ENCODE data around the gene MFSD1. TPM values are rescaled to one million over a fixed set of nuclear protein-coding genes. Genes with fewer than 3 reads are reported as not detected.

The MFSD1 gene
- total and polyA plus RNA-seq, 2 donors (not counting 1 experiment from before 2014, with no cell fraction given), result 16.4 to 31.8 TPM

DNA sequence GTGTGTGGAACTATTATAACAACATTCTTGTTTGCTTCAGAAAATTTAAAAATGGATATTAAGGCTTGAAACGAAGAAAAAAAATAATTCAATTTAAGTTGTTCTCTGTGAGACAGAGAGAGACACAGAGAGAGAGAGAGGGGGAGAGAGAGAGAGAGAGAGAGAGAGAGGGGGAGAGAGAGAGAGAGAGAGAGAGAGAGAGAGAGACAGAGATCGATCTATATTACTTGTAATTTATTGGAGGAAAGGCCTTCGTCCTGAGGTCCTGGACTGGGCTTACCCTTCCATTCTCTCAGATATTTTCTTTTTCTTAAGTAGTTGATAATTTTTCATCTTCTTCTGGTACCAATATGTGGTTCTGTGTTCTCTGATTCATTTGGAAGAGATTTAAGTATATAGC, 25.9 kb downstream of the MFSD1 start:
- TF ChIP-seq EZH2 (IDR thresholded peaks at IDR 0.05; ENCODE audit: borderline replicate concordance, insufficient read depth, low read depth, low read length, poor library complexity, severe bottlenecking), result no peak
- TF ChIP-seq, protein P1, sequence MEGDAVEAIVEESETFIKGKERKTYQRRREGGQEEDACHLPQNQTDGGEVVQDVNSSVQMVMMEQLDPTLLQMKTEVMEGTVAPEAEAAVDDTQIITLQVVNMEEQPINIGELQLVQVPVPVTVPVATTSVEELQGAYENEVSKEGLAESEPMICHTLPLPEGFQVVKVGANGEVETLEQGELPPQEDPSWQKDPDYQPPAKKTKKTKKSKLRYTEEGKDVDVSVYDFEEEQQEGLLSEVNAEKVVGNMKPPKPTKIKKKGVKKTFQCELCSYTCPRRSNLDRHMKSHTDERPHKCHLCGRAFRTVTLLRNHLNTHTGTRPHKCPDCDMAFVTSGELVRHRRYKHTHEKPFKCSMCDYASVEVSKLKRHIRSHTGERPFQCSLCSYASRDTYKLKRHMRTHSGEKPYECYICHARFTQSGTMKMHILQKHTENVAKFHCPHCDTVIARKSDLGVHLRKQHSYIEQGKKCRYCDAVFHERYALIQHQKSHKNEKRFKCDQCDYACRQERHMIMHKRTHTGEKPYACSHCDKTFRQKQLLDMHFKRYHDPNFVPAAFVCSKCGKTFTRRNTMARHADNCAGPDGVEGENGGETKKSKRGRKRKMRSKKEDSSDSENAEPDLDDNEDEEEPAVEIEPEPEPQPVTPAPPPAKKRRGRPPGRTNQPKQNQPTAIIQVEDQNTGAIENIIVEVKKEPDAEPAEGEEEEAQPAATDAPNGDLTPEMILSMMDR (IDR thresholded peaks at IDR 0.05), result no peak
- Histone ChIP-seq H3K4me2 (replicated peaks; ENCODE audit: low read depth, low read length, poor library complexity, severe bottlenecking) (no peak overlapping the region), H3K4me3 (ENCODE audit: control extremely low read depth in 1 of 5, extremely low read depth in 1 of 5, insufficient read depth in 1 of 5, low read depth in 2 of 5, low read length in 4 of 5) (no peak overlapping the region), H3K27me3 (replicated peaks in 1 of 4; ENCODE audit: control extremely low read depth in 1 of 4, control insufficient read depth in 3 of 4, insufficient read depth in 4 of 4, low read length in 3 of 4) (no peaks in the 10 kb centered on the region), H4K20me1 (ENCODE audit: control insufficient read depth, insufficient read depth, low read length, poor library complexity, severe bottlenecking) (no peaks in the 10 kb centered on the region), H3K9ac (ENCODE audit: low read length) (no peak overlapping the region), H2AFZ (ENCODE audit: insufficient read depth, low read depth, low read length, poor library complexity, severe bottlenecking) (no peak overlapping the region), H3K9me3 (ENCODE audit: control extremely low read depth in 1 of 3, control insufficient read depth in 2 of 3, insufficient read depth in 1 of 3, low read length in 2 of 3) (no peaks in the 10 kb centered on the region), H3K36me3 (replicated peaks in 1 of 2; ENCODE audit: control extremely low read depth in 1 of 2, control insufficient read depth in 1 of 2, extremely low read depth in 1 of 2, insufficient read depth in 2 of 2, low read length in 1 of 2) (peaks cover 14 to 56% of the 10 kb centered on the region in 2 experiments), H3K4me1 (ENCODE audit: control insufficient read depth in 2 of 2, insufficient read depth in 2 of 2, low read length in 2 of 2) (no peaks in the 10 kb centered on the region), H3K79me2 (ENCODE audit: control insufficient read depth, insufficient read depth, low read length) (no peaks in the 10 kb centered on the region), H3K27ac (ENCODE audit: low read length in 2 of 2) (no peak overlapping the region)
- Mint-ChIP-seq H3K4me1 (no peaks in the 10 kb centered on the region), H3K27ac (no peak overlapping the region), H3K9me3 (ENCODE audit: insufficient read depth) (no peaks in the 10 kb centered on the region), H3K4me3 (no peak overlapping the region), H3K27me3 (no peaks in the 10 kb centered on the region)
- CTCF ChIA-PET, result interaction anchor here (0.9 kb wide), 1 partner anchor 17 kb away, joined by 3 read pairs; no protein-coding TSS in a partner anchor
- intact Hi-C loops (cut with micrococcal nuclease), result no loop called here
- ATAC-seq (ENCODE audit: low read depth) (no peak), DNase-seq (no peak)
- POLR2A ChIA-PET, result no interaction called here
- WGBS (ENCODE audit: insufficient coverage), result 100% methylated on average over 1 of the region's 3 CpGs

DNA sequence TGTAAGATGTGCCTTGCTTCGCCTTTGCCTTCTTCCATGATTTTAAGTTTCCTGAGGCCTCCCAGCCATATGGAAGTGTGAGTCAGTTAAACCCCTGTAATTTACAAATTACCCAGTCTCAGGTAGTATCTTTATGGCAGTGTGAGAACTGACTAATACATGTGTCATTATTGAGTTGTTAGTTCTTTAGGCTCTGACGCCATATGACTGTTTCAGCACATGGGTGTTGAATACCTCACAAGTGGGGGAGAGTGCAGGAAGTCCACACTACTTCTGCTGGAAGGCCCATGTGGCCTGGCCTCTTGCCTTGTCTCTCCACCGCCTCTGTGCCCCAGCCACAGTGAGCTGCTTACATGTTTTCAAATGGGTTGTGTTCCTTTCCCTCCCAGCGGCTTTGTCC, 28.5 kb downstream of the MFSD1 start:
- 100% methylated on average over 3 of the region's 4 CpGs for WGBS (ENCODE audit: insufficient coverage)
- no peaks in the 10 kb centered on the region for H3K4me1 ChIP-seq (ENCODE audit: control insufficient read depth in 2 of 2, insufficient read depth in 2 of 2, low read length in 2 of 2)
- intact Hi-C loops (cut with micrococcal nuclease), result no loop called here
- no peak overlapping the region for H3K9ac ChIP-seq (ENCODE audit: low read length)
- H3K4me2 ChIP-seq (replicated peaks; ENCODE audit: low read depth, low read length, poor library complexity, severe bottlenecking), result no peak overlapping the region
- no peak for DNase-seq
- TF ChIP-seq, protein P1 (IDR thresholded peaks at IDR 0.05), result no peak
- TF ChIP-seq EZH2 (IDR thresholded peaks at IDR 0.05; ENCODE audit: borderline replicate concordance, insufficient read depth, low read depth, low read length, poor library complexity, severe bottlenecking), result no peak
- H3K9me3 Mint-ChIP-seq (ENCODE audit: insufficient read depth), result no peaks in the 10 kb centered on the region
- no peak for ATAC-seq (ENCODE audit: low read depth)
- H3K4me1 Mint-ChIP-seq, result no peaks in the 10 kb centered on the region
- no peak overlapping the region for H2AFZ ChIP-seq (ENCODE audit: insufficient read depth, low read depth, low read length, poor library complexity, severe bottlenecking)
- H3K27me3 ChIP-seq (replicated peaks in 1 of 4; ENCODE audit: control extremely low read depth in 1 of 4, control insufficient read depth in 3 of 4, insufficient read depth in 4 of 4, low read length in 3 of 4), result no peaks in the 10 kb centered on the region
- H3K79me2 ChIP-seq (ENCODE audit: control insufficient read depth, insufficient read depth, low read length), result no peaks in the 10 kb centered on the region
- no peaks in the 10 kb centered on the region for H4K20me1 ChIP-seq (ENCODE audit: control insufficient read depth, insufficient read depth, low read length, poor library complexity, severe bottlenecking)
- CTCF ChIA-PET, result interaction anchor here (2.1 kb wide), 1 partner anchor 11 kb away, joined by 8 read pairs; no protein-coding TSS in a partner anchor
- no peaks in the 10 kb centered on the region for H3K9me3 ChIP-seq (ENCODE audit: control extremely low read depth in 1 of 3, control insufficient read depth in 2 of 3, insufficient read depth in 1 of 3, low read length in 2 of 3)
- no peak overlapping the region for H3K27ac ChIP-seq (ENCODE audit: low read length in 2 of 2)
- H3K27ac Mint-ChIP-seq, result no peak overlapping the region
- H3K27me3 Mint-ChIP-seq, result no peaks in the 10 kb centered on the region
- peaks cover 3 to 29% of the 10 kb centered on the region in 2 experiments for H3K36me3 ChIP-seq (replicated peaks in 1 of 2; ENCODE audit: control extremely low read depth in 1 of 2, control insufficient read depth in 1 of 2, extremely low read depth in 1 of 2, insufficient read depth in 2 of 2, low read length in 1 of 2)
- no peak overlapping the region for H3K4me3 Mint-ChIP-seq
- no peak overlapping the region for H3K4me3 ChIP-seq (ENCODE audit: control extremely low read depth in 1 of 5, extremely low read depth in 1 of 5, insufficient read depth in 1 of 5, low read depth in 2 of 5, low read length in 4 of 5)
- POLR2A ChIA-PET, result no interaction called here
